ENCODE data around the gene PIK3AP1. TPM values are rescaled to one million over a fixed set of nuclear protein-coding genes. Genes with fewer than 3 reads are reported as not detected.

Gene PIK3AP1, protein sequence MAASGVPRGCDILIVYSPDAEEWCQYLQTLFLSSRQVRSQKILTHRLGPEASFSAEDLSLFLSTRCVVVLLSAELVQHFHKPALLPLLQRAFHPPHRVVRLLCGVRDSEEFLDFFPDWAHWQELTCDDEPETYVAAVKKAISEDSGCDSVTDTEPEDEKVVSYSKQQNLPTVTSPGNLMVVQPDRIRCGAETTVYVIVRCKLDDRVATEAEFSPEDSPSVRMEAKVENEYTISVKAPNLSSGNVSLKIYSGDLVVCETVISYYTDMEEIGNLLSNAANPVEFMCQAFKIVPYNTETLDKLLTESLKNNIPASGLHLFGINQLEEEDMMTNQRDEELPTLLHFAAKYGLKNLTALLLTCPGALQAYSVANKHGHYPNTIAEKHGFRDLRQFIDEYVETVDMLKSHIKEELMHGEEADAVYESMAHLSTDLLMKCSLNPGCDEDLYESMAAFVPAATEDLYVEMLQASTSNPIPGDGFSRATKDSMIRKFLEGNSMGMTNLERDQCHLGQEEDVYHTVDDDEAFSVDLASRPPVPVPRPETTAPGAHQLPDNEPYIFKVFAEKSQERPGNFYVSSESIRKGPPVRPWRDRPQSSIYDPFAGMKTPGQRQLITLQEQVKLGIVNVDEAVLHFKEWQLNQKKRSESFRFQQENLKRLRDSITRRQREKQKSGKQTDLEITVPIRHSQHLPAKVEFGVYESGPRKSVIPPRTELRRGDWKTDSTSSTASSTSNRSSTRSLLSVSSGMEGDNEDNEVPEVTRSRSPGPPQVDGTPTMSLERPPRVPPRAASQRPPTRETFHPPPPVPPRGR
- total RNA-seq = 5.9 TPM

DNA sequence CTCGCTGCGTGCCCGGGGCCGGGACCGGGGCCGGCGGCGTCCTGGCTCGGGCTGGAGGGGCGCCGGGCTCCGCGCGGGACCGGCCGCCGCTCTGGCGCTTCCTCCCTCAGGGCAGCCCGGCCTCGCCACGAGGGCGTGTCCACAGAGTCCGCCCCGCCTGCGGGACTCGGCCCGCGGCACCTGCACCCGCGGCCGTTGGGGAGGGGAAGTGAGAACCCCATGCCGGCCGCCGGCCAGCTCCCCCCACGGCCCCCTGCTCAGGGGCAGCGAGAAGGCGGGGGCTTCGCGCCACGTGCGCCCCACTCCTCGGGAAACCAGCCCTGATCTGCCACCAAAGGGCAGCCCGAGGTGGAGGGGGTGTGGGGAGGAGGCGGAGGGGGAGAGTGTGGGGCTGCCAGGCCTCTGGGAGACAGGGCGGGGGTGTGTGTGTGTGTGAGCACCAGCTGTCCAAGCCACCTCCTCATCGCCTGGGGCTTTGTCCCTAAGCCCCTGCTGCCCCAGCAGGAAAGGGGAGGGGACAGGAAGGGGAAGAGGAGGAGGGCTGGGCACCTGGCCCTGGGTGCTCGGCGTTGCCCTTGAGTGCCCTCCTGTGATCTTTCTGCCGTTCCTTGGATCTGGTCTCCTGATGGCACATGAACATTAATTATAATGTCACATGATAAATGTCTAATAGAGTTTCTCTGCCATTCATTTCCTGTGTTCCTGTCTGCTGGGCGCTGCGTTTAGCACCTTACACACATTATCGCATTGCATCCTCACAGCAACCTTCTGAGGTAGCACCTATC lies at the start of gene PIK3AP1:
Gene PIK3AP1, minus strand, starts transcription at position 93 of the 785 bp plus-strand sequence. CDS start 120 bp downstream, outside the sequence.
- intact Hi-C loops (cut with DNase I) = no loop called here
- TF ChIP-seq POLR2AphosphoS5 (IDR thresholded peaks at IDR 0.05; ENCODE audit: insufficient read depth in 1 of 2, low read depth in 1 of 2) = peak in 1 of 2 donors; percentile 11
- TF ChIP-seq POLR2A (IDR thresholded peaks at IDR 0.05) = no peak
- Histone ChIP-seq H3K27ac (peak within 1 kb of the TSS; percentile 39), H3K4me3 (peak within 1 kb of the TSS; percentile 48 to 63), H3K27me3 (no peaks in the 10 kb centered on the region), H3K9me3 (no peaks in the 10 kb centered on the region), H3K4me1 (peaks cover 13% of the 10 kb centered on the region), H3K36me3 (no peaks in the 10 kb centered on the region)
- no peak for DNase-seq (ENCODE audit: extremely low spot score in 2 of 2)

DNA sequence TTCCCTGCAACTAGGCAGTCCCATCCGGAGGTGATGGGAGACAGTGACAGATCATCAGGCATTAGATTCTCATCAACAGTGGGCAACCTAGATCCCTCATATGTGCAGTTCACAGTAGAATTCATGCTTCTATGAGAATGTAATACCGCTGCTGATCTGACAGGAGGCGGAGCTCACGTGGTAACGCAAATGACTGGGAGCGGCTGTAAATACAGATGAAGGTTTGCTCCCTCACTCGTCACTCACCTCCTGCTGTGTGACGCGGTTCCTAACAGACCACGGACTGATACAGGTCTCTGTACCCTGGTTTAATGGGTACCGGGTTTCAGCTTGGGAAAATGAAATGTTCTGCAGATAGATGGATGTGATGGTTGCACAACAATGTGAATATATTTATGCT lies 47.8 kb upstream of the PIK3AP1 start:
- Histone ChIP-seq H3K4me1 (no peaks in the 10 kb centered on the region), H3K27me3 (no peaks in the 10 kb centered on the region), H3K27ac (no peak overlapping the region), H3K4me3 (no peak overlapping the region), H3K36me3 (no peaks in the 10 kb centered on the region), H3K9me3 (no peaks in the 10 kb centered on the region)
- TF ChIP-seq POLR2AphosphoS5 (IDR thresholded peaks at IDR 0.05; ENCODE audit: insufficient read depth in 1 of 2, low read depth in 1 of 2) = no peak
- no peak for TF ChIP-seq POLR2A (IDR thresholded peaks at IDR 0.05)
- TF ChIP-seq, protein P1, sequence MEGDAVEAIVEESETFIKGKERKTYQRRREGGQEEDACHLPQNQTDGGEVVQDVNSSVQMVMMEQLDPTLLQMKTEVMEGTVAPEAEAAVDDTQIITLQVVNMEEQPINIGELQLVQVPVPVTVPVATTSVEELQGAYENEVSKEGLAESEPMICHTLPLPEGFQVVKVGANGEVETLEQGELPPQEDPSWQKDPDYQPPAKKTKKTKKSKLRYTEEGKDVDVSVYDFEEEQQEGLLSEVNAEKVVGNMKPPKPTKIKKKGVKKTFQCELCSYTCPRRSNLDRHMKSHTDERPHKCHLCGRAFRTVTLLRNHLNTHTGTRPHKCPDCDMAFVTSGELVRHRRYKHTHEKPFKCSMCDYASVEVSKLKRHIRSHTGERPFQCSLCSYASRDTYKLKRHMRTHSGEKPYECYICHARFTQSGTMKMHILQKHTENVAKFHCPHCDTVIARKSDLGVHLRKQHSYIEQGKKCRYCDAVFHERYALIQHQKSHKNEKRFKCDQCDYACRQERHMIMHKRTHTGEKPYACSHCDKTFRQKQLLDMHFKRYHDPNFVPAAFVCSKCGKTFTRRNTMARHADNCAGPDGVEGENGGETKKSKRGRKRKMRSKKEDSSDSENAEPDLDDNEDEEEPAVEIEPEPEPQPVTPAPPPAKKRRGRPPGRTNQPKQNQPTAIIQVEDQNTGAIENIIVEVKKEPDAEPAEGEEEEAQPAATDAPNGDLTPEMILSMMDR (IDR thresholded peaks at IDR 0.05) = no peak
- no peak for DNase-seq (ENCODE audit: extremely low spot score in 2 of 2)
- intact Hi-C loops (cut with DNase I) = no loop called here

DNA sequence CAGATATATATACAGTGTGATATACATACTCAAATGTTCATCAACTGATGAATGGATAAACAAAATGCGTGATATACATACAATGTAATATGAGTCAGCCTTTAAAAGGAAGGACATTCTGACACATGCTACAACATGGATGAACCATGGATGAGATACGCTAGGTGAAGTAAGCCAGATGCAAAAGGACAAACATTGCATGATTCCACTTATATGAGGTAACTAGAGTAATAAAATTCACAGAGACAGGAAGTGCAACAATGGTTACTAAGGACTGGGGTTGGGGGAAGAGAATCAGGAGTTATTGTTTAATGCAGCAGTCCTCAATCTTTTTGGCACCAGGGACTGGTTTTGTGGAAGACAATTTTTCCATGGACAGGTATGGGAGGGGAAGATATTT lies 47.3 kb upstream of the PIK3AP1 start:
- Histone ChIP-seq H3K4me3 (no peak overlapping the region), H3K9me3 (no peaks in the 10 kb centered on the region), H3K36me3 (no peaks in the 10 kb centered on the region), H3K27me3 (no peaks in the 10 kb centered on the region), H3K27ac (no peak overlapping the region), H3K4me1 (no peaks in the 10 kb centered on the region)
- DNase-seq (ENCODE audit: extremely low spot score in 2 of 2) = no peak
- intact Hi-C loops (cut with DNase I) = no loop called here
- TF ChIP-seq POLR2AphosphoS5 (IDR thresholded peaks at IDR 0.05; ENCODE audit: insufficient read depth in 1 of 2, low read depth in 1 of 2) = no peak
- no peak for TF ChIP-seq POLR2A (IDR thresholded peaks at IDR 0.05)
- TF ChIP-seq, protein P1 (IDR thresholded peaks at IDR 0.05) = no peak

DNA sequence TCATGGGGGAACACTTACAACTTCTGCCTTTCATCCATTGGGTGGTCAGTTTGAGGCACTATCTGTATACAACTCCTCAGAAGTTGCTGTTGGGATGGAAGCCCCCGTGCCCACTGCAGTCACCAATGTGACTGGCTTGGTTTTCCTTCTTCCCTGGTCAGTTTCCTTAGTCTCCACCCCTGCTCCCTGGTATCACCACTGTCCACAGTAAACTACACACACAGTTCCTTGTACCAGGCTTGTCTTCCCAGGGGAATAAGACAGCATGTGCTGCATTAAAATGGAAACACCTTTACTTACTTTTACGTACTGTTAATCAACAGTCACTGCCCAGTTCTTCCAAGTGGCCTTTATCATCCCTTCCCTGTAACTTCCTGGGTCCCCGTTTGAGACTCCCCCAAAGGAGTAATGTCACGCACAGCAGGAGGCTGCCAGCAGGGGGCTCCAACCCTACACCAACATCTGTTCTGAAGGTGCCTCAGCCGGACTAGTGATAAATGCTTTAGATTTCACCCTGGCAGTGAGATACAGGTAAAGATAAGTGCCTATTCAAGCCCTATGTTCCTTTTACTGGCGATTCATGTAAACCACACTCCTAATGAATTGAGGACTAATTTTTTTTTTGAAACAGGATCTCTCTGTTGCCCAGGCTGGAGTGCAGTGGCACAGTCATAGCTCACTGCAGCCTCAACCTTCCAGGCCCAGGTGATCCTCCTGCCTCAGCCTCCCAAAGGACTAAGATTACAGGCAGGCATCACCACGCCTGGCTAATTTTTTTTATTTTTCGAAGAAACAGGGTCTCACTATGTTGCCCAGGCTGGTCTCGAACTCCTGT lies 45.3 kb upstream of the PIK3AP1 start:
- no peak overlapping the region for H3K4me3 ChIP-seq
- no peak for DNase-seq (ENCODE audit: extremely low spot score in 2 of 2)
- H3K4me1 ChIP-seq = no peaks in the 10 kb centered on the region
- H3K27me3 ChIP-seq = no peaks in the 10 kb centered on the region
- intact Hi-C loops (cut with DNase I) = no loop called here
- no peaks in the 10 kb centered on the region for H3K9me3 ChIP-seq
- H3K27ac ChIP-seq = no peak overlapping the region
- no peaks in the 10 kb centered on the region for H3K36me3 ChIP-seq
- TF ChIP-seq, protein P1 (IDR thresholded peaks at IDR 0.05) = peak in 2 of 3 experiments; percentile 35 to 45
- TF ChIP-seq POLR2A (IDR thresholded peaks at IDR 0.05) = no peak
